ENCODE data around the gene PYROXD2.

Gene PYROXD2

GRCh38 chr10:98414932-98415730 is at the start of gene PYROXD2:
PYROXD2 (minus strand) TSS chr10:98415182; CDS start chr10:98415135, 47 bp downstream.
- in situ Hi-C loops (cut with HindIII; ENCODE audit: low sequenced_read_pairs): no loop called here

GRCh38 chr10:98463976-98464754 is 49.2 kb upstream of the PYROXD2 start:
- in situ Hi-C loops (cut with HindIII; ENCODE audit: low sequenced_read_pairs): no loop called here

GRCh38 chr10:98463016-98463415 is 48.0 kb upstream of the PYROXD2 start:
- in situ Hi-C loops (cut with HindIII; ENCODE audit: low sequenced_read_pairs): no loop called here

GRCh38 chr10:98461500-98461842 is 46.5 kb upstream of the PYROXD2 start:
- in situ Hi-C loops (cut with HindIII; ENCODE audit: low sequenced_read_pairs): no loop called here

- in situ Hi-C loops (cut with HindIII; ENCODE audit: low sequenced_read_pairs): no loop called here
Measured at GRCh38 chr10:98460837-98461499, 46.0 kb upstream of the PYROXD2 start.

GRCh38 chr10:98458809-98459784 is 44.1 kb upstream of the PYROXD2 start:
- in situ Hi-C loops (cut with HindIII; ENCODE audit: low sequenced_read_pairs): no loop called here

- in situ Hi-C loops (cut with HindIII; ENCODE audit: low sequenced_read_pairs): no loop called here
Measured at GRCh38 chr10:98457721-98458120, 42.7 kb upstream of the PYROXD2 start.

- in situ Hi-C loops (cut with HindIII; ENCODE audit: low sequenced_read_pairs): no loop called here
Measured at GRCh38 chr10:98456686-98457482, 41.9 kb upstream of the PYROXD2 start.

- in situ Hi-C loops (cut with HindIII; ENCODE audit: low sequenced_read_pairs): no loop called here
Measured at GRCh38 chr10:98456043-98456570, 41.1 kb upstream of the PYROXD2 start.

- in situ Hi-C loops (cut with HindIII; ENCODE audit: low sequenced_read_pairs): no loop called here
Measured at GRCh38 chr10:98453729-98454128, 38.7 kb upstream of the PYROXD2 start.

- in situ Hi-C loops (cut with HindIII; ENCODE audit: low sequenced_read_pairs): no loop called here
Measured at GRCh38 chr10:98450618-98451017, 35.6 kb upstream of the PYROXD2 start.

GRCh38 chr10:98449287-98449686 is 34.3 kb upstream of the PYROXD2 start:
- in situ Hi-C loops (cut with HindIII; ENCODE audit: low sequenced_read_pairs): no loop called here

- in situ Hi-C loops (cut with HindIII; ENCODE audit: low sequenced_read_pairs): no loop called here
Measured at GRCh38 chr10:98446661-98447221, 31.8 kb upstream of the PYROXD2 start, which contains the start of gene HPS1. HPS1 (minus strand) TSS chr10:98446935; CDS start chr10:98443240, 3,695 bp downstream.

- in situ Hi-C loops (cut with HindIII; ENCODE audit: low sequenced_read_pairs): no loop called here
Measured at GRCh38 chr10:98446151-98446660, 31.2 kb upstream of the PYROXD2 start.

- in situ Hi-C loops (cut with HindIII; ENCODE audit: low sequenced_read_pairs): no loop called here
Measured at GRCh38 chr10:98445200-98445812, 30.3 kb upstream of the PYROXD2 start.

GRCh38 chr10:98444314-98445006 is 29.5 kb upstream of the PYROXD2 start:
- in situ Hi-C loops (cut with HindIII; ENCODE audit: low sequenced_read_pairs): no loop called here

GRCh38 chr10:98438715-98439114 is 23.7 kb upstream of the PYROXD2 start:
- in situ Hi-C loops (cut with HindIII; ENCODE audit: low sequenced_read_pairs): no loop called here

GRCh38 chr10:98436704-98437103 is 21.7 kb upstream of the PYROXD2 start:
- in situ Hi-C loops (cut with HindIII; ENCODE audit: low sequenced_read_pairs): no loop called here
